WTC11 (cell line): ENCODE measurements around the gene SPINT2. TPM values are rescaled to one million over a fixed set of nuclear protein-coding genes. Genes with fewer than 3 reads are reported as not detected.
A peak's percentile ranks its signal among the peaks of the same experiment; 100 is the strongest.
"Not testable (repeated sequence)": the region's sequence is repeated elsewhere in the genome, so short reads cannot be mapped to it uniquely, and the experiment has no call there.

ENCODE experiments used
- ATAC-seq: fragments of 200-7000 bp; cut with Tn5 transposase; 2 replicates; pipeline ENCODE4 v1.10.0; 2021; ENCODE audit warnings: mild to moderate bottlenecking, moderate library complexity
- CTCF ChIA-PET: fragments of 300-600 bp; sonication (Branson Sonifier 250); formaldehyde crosslinking; loops from one replicate; lab custom pipeline; 2021; ENCODE audit warnings: antibody characterized with exemption; lab: Charles Lee
- POLR2A ChIA-PET: fragments of 350-600 bp; sonication (Branson Sonifier 250); formaldehyde crosslinking; loops from one replicate; lab custom pipeline; 2021; ENCODE audit warnings: antibody characterized with exemption; lab: Charles Lee
- DNase-seq: peaks from one replicate; pipeline ENCODE4 v3.0.0; 2021; ENCODE audit warnings: low spot score
- H3K27ac Mint-ChIP-seq: 2 replicates; pipeline ENCODE4 v1.8.0; 2021; ENCODE audit warnings: mixed read lengths
- H3K27me3 Mint-ChIP-seq: 2 replicates; pipeline ENCODE4 v1.8.0; 2021; ENCODE audit warnings: low read depth, mild to moderate bottlenecking, moderate library complexity, mixed read lengths
- H3K36me3 Mint-ChIP-seq: 2 replicates; pipeline ENCODE4 v1.8.0; 2021; ENCODE audit warnings: mixed read lengths
- H3K4me1 Mint-ChIP-seq: 2 replicates; pipeline ENCODE4 v1.8.0; 2022; ENCODE audit warnings: mixed read lengths
- H3K4me3 Mint-ChIP-seq: 2 replicates; pipeline ENCODE4 v1.8.0; 2021; ENCODE audit warnings: mild to moderate bottlenecking, moderate library complexity, mixed read lengths
- H3K9me3 Mint-ChIP-seq: 2 replicates; pipeline ENCODE4 v1.8.0; 2021; ENCODE audit warnings: mixed read lengths
- NFE2L1 ChIP-seq: sonication (generic); formaldehyde crosslinking; IDR thresholded peaks from 2 replicates; pipeline ENCODE4 v1.8.1; 2023; ENCODE audit warnings: missing genetic modification reagents
- NR2C2 ChIP-seq: sonication (generic); formaldehyde crosslinking; IDR thresholded peaks from 2 replicates; pipeline ENCODE4 v1.8.0; 2022; ENCODE audit warnings: mild to moderate bottlenecking, missing genetic modification reagents
- OVOL2 ChIP-seq: fragments of 250-450 bp; sonication (Bioruptor Pico); IDR thresholded peaks from 2 replicates; pipeline ENCODE4 v1.9.0; 2021; ENCODE audit warnings: mild to moderate bottlenecking, borderline replicate concordance
- SOX15 ChIP-seq: fragments of 250-450 bp; sonication (Bioruptor Pico); IDR thresholded peaks from 2 replicates; pipeline ENCODE4 v1.9.0; 2021; ENCODE audit warnings: mild to moderate bottlenecking
- TCF7 ChIP-seq: sonication (generic); formaldehyde crosslinking; IDR thresholded peaks from 2 replicates; pipeline ENCODE4 v1.8.0; 2022; ENCODE audit warnings: mild to moderate bottlenecking, low read depth, missing genetic modification reagents, moderate library complexity
- TEAD1 ChIP-seq: sonication (generic); formaldehyde crosslinking; IDR thresholded peaks from 2 replicates; pipeline ENCODE4 v1.8.0; 2022; ENCODE audit warnings: mild to moderate bottlenecking, missing genetic modification reagents
- ZNF317 ChIP-seq: sonication (generic); formaldehyde crosslinking; IDR thresholded peaks from 2 replicates; pipeline ENCODE4 v1.8.1; 2023; ENCODE audit warnings: low read depth, mild to moderate bottlenecking, moderate library complexity, missing genetic modification reagents, borderline replicate concordance
- ZNF425 ChIP-seq: fragments of 250-450 bp; sonication (Bioruptor Pico); conservative IDR thresholded peaks from 2 replicates; pipeline ENCODE4 v1.9.0; 2021; ENCODE audit warnings: mild to moderate bottlenecking
- ZNF671 ChIP-seq: fragments of 250-450 bp; sonication (Bioruptor Pico); IDR thresholded peaks from 2 replicates; pipeline ENCODE4 v1.8.0; 2021; ENCODE audit warnings: mild to moderate bottlenecking
- total RNA-seq: library from RNA; stranded (reverse); gene quantifications from 3 replicates; pipeline ENCODE4 v1.2.3, GENCODE V29; 2021
- TF ChIP-seq, protein P1 (sequence below): sonication (generic); formaldehyde crosslinking; IDR thresholded peaks from 2 replicates; pipeline ENCODE4 v1.8.1; 2022; ENCODE audit warnings: low read depth, missing genetic modification reagents, borderline replicate concordance
- TF ChIP-seq, protein P2 (sequence below): fragments of 200-600 bp; IDR thresholded peaks from 2 replicates; pipeline ENCODE4 v1.8.0; 2022; ENCODE audit warnings: antibody characterized with exemption

The SPINT2 gene
- total RNA-seq, 1 experiment from 2014 or later: 335 TPM

- TF ChIP-seq ZNF425 (CRISPR knock-in tag): no peak
Measured at GRCh38 chr19:38229585-38230073, 34.7 kb upstream of the SPINT2 start (continued).

- H3K9me3 Mint-ChIP-seq, H3K27ac Mint-ChIP-seq, H3K4me3 Mint-ChIP-seq, H3K36me3 Mint-ChIP-seq, ATAC-seq, POLR2A ChIA-PET, DNase-seq: not testable (repeated sequence)
- Mint-ChIP-seq H3K27me3 (peaks cover 40% of the 10 kb centered on the region), H3K4me1 (peaks cover 20% of the 10 kb centered on the region)
- CTCF ChIA-PET: interaction anchor here (0.7 to 2.2 kb wide), 6 partner anchors 13 to 324 kb away, joined by 3 to 11 read pairs (median 4); partner anchors contain the start of gene WDR87
Measured at GRCh38 chr19:38230506-38231133, 33.8 kb upstream of the SPINT2 start.

DNA sequence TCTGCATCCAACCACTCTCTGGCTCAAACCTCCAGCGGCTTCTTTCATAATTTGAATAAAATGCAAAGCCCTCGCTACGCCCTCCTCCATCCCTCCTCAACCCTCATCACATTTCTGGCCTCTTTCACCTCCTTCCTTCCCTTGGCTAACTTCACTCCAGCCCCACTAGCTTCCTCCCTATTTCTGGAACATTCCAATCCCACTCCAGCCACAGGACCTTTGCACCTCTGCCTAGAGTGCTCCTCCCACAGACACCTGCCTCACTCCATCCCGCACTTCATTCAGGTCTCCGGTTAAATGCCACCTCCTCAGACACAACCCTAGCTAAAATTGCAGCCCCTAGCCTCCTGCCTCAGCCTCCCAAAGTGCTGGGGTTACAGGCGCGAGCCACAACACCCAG is 32.5 kb upstream of the SPINT2 start:
- TF ChIP-seq ZNF671: no peak
- no peak for TF ChIP-seq NR2C2 (CRISPR knock-in tag)
- no peak for TF ChIP-seq ZNF317 (CRISPR knock-in tag)
- TF ChIP-seq TEAD1 (CRISPR knock-in tag): no peak
- TF ChIP-seq NFE2L1: no peak
- TF ChIP-seq, protein P1, sequence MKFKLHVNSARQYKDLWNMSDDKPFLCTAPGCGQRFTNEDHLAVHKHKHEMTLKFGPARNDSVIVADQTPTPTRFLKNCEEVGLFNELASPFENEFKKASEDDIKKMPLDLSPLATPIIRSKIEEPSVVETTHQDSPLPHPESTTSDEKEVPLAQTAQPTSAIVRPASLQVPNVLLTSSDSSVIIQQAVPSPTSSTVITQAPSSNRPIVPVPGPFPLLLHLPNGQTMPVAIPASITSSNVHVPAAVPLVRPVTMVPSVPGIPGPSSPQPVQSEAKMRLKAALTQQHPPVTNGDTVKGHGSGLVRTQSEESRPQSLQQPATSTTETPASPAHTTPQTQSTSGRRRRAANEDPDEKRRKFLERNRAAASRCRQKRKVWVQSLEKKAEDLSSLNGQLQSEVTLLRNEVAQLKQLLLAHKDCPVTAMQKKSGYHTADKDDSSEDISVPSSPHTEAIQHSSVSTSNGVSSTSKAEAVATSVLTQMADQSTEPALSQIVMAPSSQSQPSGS: no peak
- no peak for TF ChIP-seq SOX15 (CRISPR knock-in tag)
- no peak for TF ChIP-seq TCF7 (CRISPR knock-in tag)
- H3K4me1 Mint-ChIP-seq: peaks cover 13% of the 10 kb centered on the region
- ChIA-PET POLR2A (no interaction called here), CTCF (interaction anchor here (1.5 kb wide), 1 partner anchor 90 kb away, joined by 4 read pairs; no protein-coding TSS in a partner anchor)
- no peaks in the 10 kb centered on the region for H3K9me3 Mint-ChIP-seq
- peaks cover 40% of the 10 kb centered on the region for H3K27me3 Mint-ChIP-seq
- no peaks in the 10 kb centered on the region for H3K36me3 Mint-ChIP-seq
- DNase-seq (no peak), ATAC-seq (no peak)
- no peak overlapping the region for H3K4me3 Mint-ChIP-seq
- no peak overlapping the region for H3K27ac Mint-ChIP-seq

DNA sequence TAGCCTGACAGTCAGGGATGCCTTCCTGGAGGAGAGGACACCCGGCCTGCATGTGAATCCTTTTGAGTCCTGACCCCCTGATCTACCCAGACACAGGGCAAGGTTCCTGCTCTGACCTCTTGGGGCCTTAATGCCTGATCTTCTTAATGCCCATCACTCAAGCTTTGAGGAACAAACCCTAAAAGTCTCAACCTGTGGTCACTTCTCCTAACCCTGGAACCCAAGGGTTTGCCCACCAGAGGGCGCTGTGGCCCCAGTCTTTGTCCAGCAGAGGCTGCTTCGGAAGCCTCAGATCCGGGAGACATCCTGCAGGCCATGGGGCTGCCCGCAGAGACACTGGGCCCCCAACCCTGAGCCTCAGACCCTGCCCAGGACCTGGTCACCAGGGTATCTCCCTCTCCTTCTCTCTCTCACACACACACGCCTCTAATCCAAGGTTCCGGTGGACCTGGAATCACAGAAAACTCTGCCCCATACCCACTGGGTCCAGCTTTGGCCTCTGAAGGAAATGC is 30.6 kb upstream of the SPINT2 start:
- TF ChIP-seq, protein P2, sequence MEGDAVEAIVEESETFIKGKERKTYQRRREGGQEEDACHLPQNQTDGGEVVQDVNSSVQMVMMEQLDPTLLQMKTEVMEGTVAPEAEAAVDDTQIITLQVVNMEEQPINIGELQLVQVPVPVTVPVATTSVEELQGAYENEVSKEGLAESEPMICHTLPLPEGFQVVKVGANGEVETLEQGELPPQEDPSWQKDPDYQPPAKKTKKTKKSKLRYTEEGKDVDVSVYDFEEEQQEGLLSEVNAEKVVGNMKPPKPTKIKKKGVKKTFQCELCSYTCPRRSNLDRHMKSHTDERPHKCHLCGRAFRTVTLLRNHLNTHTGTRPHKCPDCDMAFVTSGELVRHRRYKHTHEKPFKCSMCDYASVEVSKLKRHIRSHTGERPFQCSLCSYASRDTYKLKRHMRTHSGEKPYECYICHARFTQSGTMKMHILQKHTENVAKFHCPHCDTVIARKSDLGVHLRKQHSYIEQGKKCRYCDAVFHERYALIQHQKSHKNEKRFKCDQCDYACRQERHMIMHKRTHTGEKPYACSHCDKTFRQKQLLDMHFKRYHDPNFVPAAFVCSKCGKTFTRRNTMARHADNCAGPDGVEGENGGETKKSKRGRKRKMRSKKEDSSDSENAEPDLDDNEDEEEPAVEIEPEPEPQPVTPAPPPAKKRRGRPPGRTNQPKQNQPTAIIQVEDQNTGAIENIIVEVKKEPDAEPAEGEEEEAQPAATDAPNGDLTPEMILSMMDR: peak; percentile 89
- TF ChIP-seq OVOL2: no peak
- H3K4me1 Mint-ChIP-seq: peaks cover 8% of the 10 kb centered on the region
- DNase-seq (peak; percentile 95), ATAC-seq (peak; percentile 74)
- no peaks in the 10 kb centered on the region for H3K36me3 Mint-ChIP-seq
- H3K27me3 Mint-ChIP-seq: peaks cover 29% of the 10 kb centered on the region
- H3K9me3 Mint-ChIP-seq: no peaks in the 10 kb centered on the region
- POLR2A ChIA-PET: interaction anchor here (1.1 kb wide), 1 partner anchor 12 kb away, joined by 3 read pairs; no protein-coding TSS in a partner anchor
- CTCF ChIA-PET: interaction anchor here (0.6 to 3.4 kb wide), 23 partner anchors 8 to 327 kb away, joined by 3 to 45 read pairs (median 6); partner anchors contain the start of genes C19orf33, CATSPERG, FAM98C and GGN
- no peak overlapping the region for H3K27ac Mint-ChIP-seq
- H3K4me3 Mint-ChIP-seq: no peak overlapping the region
